Measurements from ENCODE around the gene SMAD3. TPM values are rescaled to one million over a fixed set of nuclear protein-coding genes. Genes with fewer than 3 reads are reported as not detected.

SMAD3 gene
- total and polyA plus RNA-seq, 2 of the 4 experiments (the other 2 are of a cell fraction) = 71.0 to 177 TPM

GRCh38 chr15:67187351-67187854 is 122.0 kb downstream of the SMAD3 start:
- Histone ChIP-seq H4K20me1 (ENCODE audit: insufficient read depth, low read length) (no peaks in the 10 kb centered on the region), H3K36me3 (ENCODE audit: control insufficient read depth, insufficient read depth, low read length) (peaks cover 90% of the 10 kb centered on the region), H3K4me3 (ENCODE audit: insufficient read depth, low read depth, low read length) (no peak overlapping the region), H4K5ac (ENCODE audit: low read depth, low read length) (peak overlapping the region; percentile 24), H2BK15ac (ENCODE audit: low read depth, low read length) (peak overlapping the region; percentile 45; the same call in 2 of the 3 replicates), H3K4me2 (ENCODE audit: low read depth, low read length) (no peak overlapping the region), H2AK9ac (replicated peaks; ENCODE audit: low read depth, low read length, poor library complexity) (peak overlapping the region; percentile 30), H2AFZ (replicated peaks; ENCODE audit: low read length, poor library complexity) (peak overlapping the region; percentile 34), H2BK5ac (ENCODE audit: low read depth, low read length, poor library complexity, severe bottlenecking) (peak overlapping the region; percentile 57), H2BK20ac (ENCODE audit: low read depth, low read length) (peak overlapping the region; percentile 69; the same call in 1 of the 2 replicates), H4K91ac (ENCODE audit: insufficient read depth, low read depth, low read length) (peak overlapping the region; percentile 75), H2BK120ac (ENCODE audit: low read depth, low read length) (peak overlapping the region; percentile 63), H3K9me3 (ENCODE audit: control insufficient read depth, insufficient read depth, low read length) (no peaks in the 10 kb centered on the region), H3K27ac (ENCODE audit: insufficient read depth, low read length) (peak overlapping the region; percentile 26), H3K4me1 (ENCODE audit: control insufficient read depth, insufficient read depth, low read length) (peaks cover 55% of the 10 kb centered on the region), H3K18ac (ENCODE audit: low read depth, low read length) (peak overlapping the region; percentile 35), H3K79me1 (ENCODE audit: low read depth in 1 of 2, low read length in 2 of 2) (peaks cover 49 to 96% of the 10 kb centered on the region in 2 experiments), H2AK5ac (ENCODE audit: low read depth, low read length) (peak overlapping the region; percentile 63; the same call in 1 of the 2 replicates), H3K27me3 (ENCODE audit: control insufficient read depth, insufficient read depth, low read length) (no peaks in the 10 kb centered on the region), H4K8ac (ENCODE audit: low read depth in 2 of 2, low read length in 2 of 2) (peak overlapping the region; percentile 57 to 63; a peak in 3 of 4 replicates), H3K23ac (ENCODE audit: low read depth, low read length) (peak overlapping the region; percentile 75; the same call in 1 of the 2 replicates), H3K14ac (replicated peaks; ENCODE audit: low read depth, low read length) (peak overlapping the region; percentile 74), H3K4ac (ENCODE audit: low read depth, low read length) (peak overlapping the region; percentile 78), H3K9ac (ENCODE audit: low read depth, low read length) (no peak overlapping the region), H3K56ac (ENCODE audit: extremely low read depth, insufficient read depth, low read length) (no peak overlapping the region), H3K9me1 (ENCODE audit: insufficient read depth, low read length) (peaks cover 58% of the 10 kb centered on the region)
- ChIA-PET CTCF (no interaction called here), POLR2A (ENCODE audit: unreplicated experiment) (no interaction called here)
- intact Hi-C loops (cut with micrococcal nuclease) (no loop called here), dilution Hi-C loops (cut with HindIII; ENCODE audit: low sequenced_read_pairs, unreplicated experiment) (no loop called here), in situ Hi-C loops (cut with MboI; ENCODE audit: low sequenced_read_pairs) (no loop called here)
- ATAC-seq (ENCODE audit: low read depth) = no peak
- TF ChIP-seq MXI1 (IDR thresholded peaks at IDR 0.05; ENCODE audit: borderline replicate concordance, low read depth, low read length) (no peak), FOS (IDR thresholded peaks at IDR 0.05; ENCODE audit: low read depth, low read length) (no peak)
- WGBS, 2 experiments (ENCODE audit: extremely low coverage in 2 of 2, insufficient read length in 1 of 2) = 93% methylated on average over 8 of the region's 12 CpGs; no CpG with 5 or more reads in 1 of the 2 experiments
- no TSS peak for BruUV-seq (replicated peaks)
- DNase-seq = no peak
